HEK293 (cell line): ENCODE data around the gene C9orf85.

ENCODE experiments used
- CTCF ChIA-PET: fragments of 350-600 bp; formaldehyde crosslinking; extraction: SDS; loops from one replicate; lab custom pipeline; 2021; ENCODE audit warnings: antibody characterized with exemption; lab: Yijun Ruan, JAX
- POLR2A ChIA-PET: fragments of 300-600 bp; formaldehyde crosslinking; extraction: SDS; loops from one replicate; lab custom pipeline; 2020; ENCODE audit warnings: antibody characterized with exemption, inconsistent platforms; lab: Yijun Ruan, JAX
- H3K27ac ChIP-seq: fragments of 200-500 bp; sonication (Bioruptor generic); 2 replicates; pipeline ENCODE4 v1.5.1; 2014; ENCODE audit warnings: low read depth, low read length, control low read depth, inconsistent platforms; ENCODE audit errors: extremely low read depth
- H3K36me3 ChIP-seq, 2 experiments: fragments of 200-500 bp in 1 of 2; sonication (Bioruptor generic) in 1 of 2; 1 replicate in 1 of 2; 2 replicates in 1 of 2; pipeline ENCODE4 v1.5.1; 2014 to 2017; ENCODE audit warnings: inconsistent platforms in 2 of 2, low read length in 2 of 2; ENCODE audit not compliant: control insufficient read depth in 2 of 2, insufficient read depth in 1 of 2
- H3K4me1 ChIP-seq: fragments of 200-500 bp; sonication (Bioruptor generic); 2 replicates; pipeline ENCODE4 v1.5.1; 2014; ENCODE audit warnings: mild to moderate bottlenecking, low read length, inconsistent platforms; ENCODE audit not compliant: control insufficient read depth, insufficient read depth
- H3K4me3 ChIP-seq: 2 replicates; pipeline ENCODE4 v1.5.1; 2011; ENCODE audit warnings: low read depth, mild to moderate bottlenecking, control low read depth, low read length, moderate library complexity
- H3K9me3 ChIP-seq: fragments of 200-500 bp; sonication (Bioruptor generic); 2 replicates; pipeline ENCODE4 v1.5.1; 2014; ENCODE audit warnings: low read depth, low read length, inconsistent platforms; ENCODE audit not compliant: control insufficient read depth, insufficient read depth
- PRDM10 ChIP-seq: fragments of 450-650 bp; formaldehyde crosslinking; IDR thresholded peaks from 2 replicates; pipeline ENCODE4 v1.5.1; 2016; ENCODE audit warnings: missing biosample characterization, missing genetic modification characterization
- ZBTB49 ChIP-seq: fragments of 450-650 bp; formaldehyde crosslinking; IDR thresholded peaks from 2 replicates; pipeline ENCODE4 v1.5.1; 2016; ENCODE audit warnings: missing biosample characterization, missing genetic modification characterization, low read depth
- ZNF580 ChIP-seq: fragments of 450-650 bp; formaldehyde crosslinking; IDR thresholded peaks from 2 replicates; pipeline ENCODE4 v1.5.1; 2016; ENCODE audit warnings: missing biosample characterization, missing genetic modification characterization
- ZNF626 ChIP-seq: fragments of 450-650 bp; sonication (Bioruptor Pico); formaldehyde crosslinking; IDR thresholded peaks from 2 replicates; pipeline ENCODE4 v1.5.1; 2018; ENCODE audit warnings: missing biosample characterization, missing genetic modification characterization, inconsistent platforms

The C9orf85 gene

GRCh38 chr9:72013292-72013760 lies 101.9 kb downstream of the C9orf85 start:
- no peaks in the 10 kb centered on the region for H3K36me3 ChIP-seq
- TF ChIP-seq PRDM10 (tag by site-specific recombination) (peak; percentile 51), ZBTB49 (tag by site-specific recombination) (no peak)
- TF ChIP-seq, all 188 proteins: peak for 1
- ChIA-PET POLR2A (no interaction called here), CTCF (interaction anchor here (0.6 to 1.3 kb wide), 4 partner anchors 13 to 207 kb away, joined by 3 to 7 read pairs (median 4); no protein-coding TSS in a partner anchor)
- Histone ChIP-seq H3K4me3 (no peak overlapping the region), H3K9me3 (no peaks in the 10 kb centered on the region), H3K4me1 (peaks cover 2% of the 10 kb centered on the region; the same call in 1 of the 2 replicates), H3K27ac (no peak overlapping the region)

- ChIA-PET POLR2A (interaction anchor here (0.6 kb wide), 1 partner anchor 213 kb away, joined by 3 read pairs; no protein-coding TSS in a partner anchor), CTCF (interaction anchor here (0.6 to 5.8 kb wide), 6 partner anchors 12 to 738 kb away, joined by 3 to 116 read pairs (median 8); no protein-coding TSS in a partner anchor)
These were observed 111.4 kb downstream of the C9orf85 start for GRCh38 chr9:72022841-72023240.

More at GRCh38 chr9:72022841-72023240, 111.4 kb downstream of the C9orf85 start:
- H3K4me1 ChIP-seq, result no peaks in the 10 kb centered on the region
- no peaks in the 10 kb centered on the region for H3K36me3 ChIP-seq
- H3K9me3 ChIP-seq, result no peaks in the 10 kb centered on the region
- H3K4me3 ChIP-seq, result no peak overlapping the region
- TF ChIP-seq ZNF626 (tag by site-specific recombination) (no peak), ZNF580 (tag by site-specific recombination) (no peak)
- TF ChIP-seq, all 188 proteins: peak for 0
- H3K27ac ChIP-seq, result no peak overlapping the region
